OCI-LY1 (cell line): ENCODE measurements around the gene ZNF148.

Experiments used
- H2AFZ ChIP-seq: fragments of 200-600 bp; sonication (generic), shearing (Covaris generic); 2 replicates; pipeline ENCODE4 v1.6.0; 2014; ENCODE audit warnings: antibody characterized with exemption, mild to moderate bottlenecking, low read length
- H3F3A ChIP-seq: fragments of 200-600 bp; sonication (generic), shearing (Covaris generic); 2 replicates; pipeline ENCODE4 v1.6.0; 2014; ENCODE audit warnings: mild to moderate bottlenecking, antibody characterized with exemption, low read length, moderate library complexity; ENCODE audit not compliant: insufficient read depth
- H3K27ac ChIP-seq: fragments of 200-600 bp; sonication (generic); 2 replicates; pipeline ENCODE4 v1.5.1; 2014; ENCODE audit warnings: low read length, mixed run types, mild to moderate bottlenecking, low read depth; ENCODE audit not compliant: poor library complexity, severe bottlenecking
- H3K27me3 ChIP-seq: fragments of 200-600 bp; sonication (generic); 2 replicates; pipeline ENCODE4 v1.6.0; 2014; ENCODE audit warnings: antibody characterized with exemption, mild to moderate bottlenecking, low read length, moderate library complexity; ENCODE audit not compliant: insufficient read depth
- H3K36me3 ChIP-seq: fragments of 200-600 bp; sonication (generic); 2 replicates; pipeline ENCODE4 v1.6.1; 2014; ENCODE audit warnings: mild to moderate bottlenecking, antibody characterized with exemption, low read length, moderate library complexity, mixed read lengths; ENCODE audit not compliant: insufficient read depth
- H3K4me1 ChIP-seq: fragments of 200-600 bp; sonication (generic); 2 replicates; pipeline ENCODE4 v1.5.1; 2014; ENCODE audit warnings: mild to moderate bottlenecking, low read length, moderate library complexity; ENCODE audit not compliant: insufficient read depth, severe bottlenecking
- H3K4me2 ChIP-seq: fragments of 200-600 bp; sonication (generic), shearing (Covaris generic); 2 replicates; pipeline ENCODE4 v1.6.1; 2014; ENCODE audit warnings: low read length
- H3K4me3 ChIP-seq: fragments of 200-600 bp; sonication (generic); 2 replicates; pipeline ENCODE4 v1.5.1; 2014; ENCODE audit warnings: low read length, low read depth, mild to moderate bottlenecking, mixed read lengths; ENCODE audit not compliant: poor library complexity, severe bottlenecking
- H3K79me2 ChIP-seq: fragments of 200-600 bp; shearing (Covaris generic); 2 replicates; pipeline ENCODE4 v1.6.1; 2016; ENCODE audit warnings: mixed run types, low read length, mixed read lengths; ENCODE audit not compliant: insufficient read depth
- H3K9ac ChIP-seq: fragments of 200-600 bp; sonication (generic), shearing (Covaris generic); 2 replicates; pipeline ENCODE4 v1.6.1; 2014; ENCODE audit warnings: mild to moderate bottlenecking, low read length, mixed read lengths
- H3K9me2 ChIP-seq: fragments of 200-600 bp; sonication (generic), shearing (Covaris generic); 2 replicates; pipeline ENCODE4 v1.6.1; 2014; ENCODE audit warnings: low read depth, mild to moderate bottlenecking, low read length, mixed read lengths
- H3K9me3 ChIP-seq: fragments of 200-600 bp; shearing (Covaris generic); 2 replicates; pipeline ENCODE4 v1.6.1; 2014; ENCODE audit warnings: low read length, mixed read lengths
- H4K20me1 ChIP-seq: fragments of 200-600 bp; sonication (generic), shearing (Covaris generic); 2 replicates; pipeline ENCODE4 v1.6.0; 2016; ENCODE audit warnings: mild to moderate bottlenecking, low read length; ENCODE audit not compliant: insufficient read depth
- CTCF ChIP-seq: fragments of 200-600 bp; sonication (generic), shearing (Covaris generic); IDR thresholded peaks from 2 replicates; pipeline ENCODE4 v1.5.1; 2017; ENCODE audit warnings: mild to moderate bottlenecking, antibody characterized with exemption, low read length, moderate library complexity, mixed read lengths
- EZH2 ChIP-seq: fragments of 200-600 bp; sonication (generic), shearing (Covaris generic); IDR thresholded peaks from 2 replicates; pipeline ENCODE4 v1.8.0; 2017; ENCODE audit warnings: borderline replicate concordance, mixed run types, mild to moderate bottlenecking, antibody characterized with exemption, low read length, moderate library complexity, mixed read lengths

The ZNF148 gene

DNA sequence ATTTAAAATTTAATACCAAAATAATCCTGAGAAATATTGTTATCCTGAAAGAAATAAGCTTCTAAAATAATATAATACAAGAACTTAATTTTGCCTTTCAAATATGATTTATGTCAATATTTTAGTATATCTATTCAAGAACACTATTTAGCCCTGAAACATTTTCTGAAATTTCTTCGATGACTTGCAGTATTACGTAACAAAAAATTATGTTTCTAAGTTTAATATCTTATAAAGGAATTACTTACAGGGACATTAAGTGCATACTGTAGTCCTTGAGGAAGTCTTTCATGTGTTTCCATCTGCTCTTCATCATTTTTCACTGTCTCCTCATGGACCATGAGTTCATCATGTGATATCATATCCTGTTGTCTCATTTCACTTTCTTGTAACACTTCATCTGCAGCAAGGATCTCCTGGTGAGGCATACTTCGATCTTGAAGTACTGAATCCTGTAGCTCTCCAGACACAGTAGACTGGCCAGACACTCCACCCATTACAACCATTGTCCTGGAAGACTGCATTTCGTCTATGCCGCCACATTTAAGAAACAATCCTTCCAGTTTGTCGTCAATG lies 62.0 kb downstream of the ZNF148 start:
- H3K4me1 ChIP-seq: no peaks in the 10 kb centered on the region
- H3K9ac ChIP-seq: no peak overlapping the region
- H3K9me3 ChIP-seq: peaks cover 24% of the 10 kb centered on the region
- H3K36me3 ChIP-seq: peaks cover 85% of the 10 kb centered on the region
- no peaks in the 10 kb centered on the region for H3K9me2 ChIP-seq
- H3K27me3 ChIP-seq: no peaks in the 10 kb centered on the region
- TF ChIP-seq EZH2 (no peak), CTCF (no peak)
- H3K4me2 ChIP-seq: no peak overlapping the region
- no peaks in the 10 kb centered on the region for H3F3A ChIP-seq
- no peaks in the 10 kb centered on the region for H4K20me1 ChIP-seq
- H2AFZ ChIP-seq: no peak overlapping the region
- H3K4me3 ChIP-seq: no peak overlapping the region
- peaks cover 4% of the 10 kb centered on the region; the same call in 1 of the 2 replicates for H3K79me2 ChIP-seq
- H3K27ac ChIP-seq: no peak overlapping the region

- H3K4me2 ChIP-seq: no peak overlapping the region
- peaks cover 12% of the 10 kb centered on the region; the same call in 1 of the 2 replicates for H3K79me2 ChIP-seq
- H3K27ac ChIP-seq: no peak overlapping the region
- H3K9me3 ChIP-seq: peaks cover 22% of the 10 kb centered on the region
- no peaks in the 10 kb centered on the region for H3K4me1 ChIP-seq
- H4K20me1 ChIP-seq: no peaks in the 10 kb centered on the region
- no peaks in the 10 kb centered on the region for H3K9me2 ChIP-seq
- no peak overlapping the region for H2AFZ ChIP-seq
- no peaks in the 10 kb centered on the region for H3F3A ChIP-seq
- TF ChIP-seq CTCF (no peak), EZH2 (no peak)
- no peaks in the 10 kb centered on the region for H3K27me3 ChIP-seq
- no peak overlapping the region for H3K9ac ChIP-seq
- peaks cover 74% of the 10 kb centered on the region for H3K36me3 ChIP-seq
- no peak overlapping the region for H3K4me3 ChIP-seq
These were observed 64.5 kb downstream of the ZNF148 start for GRCh38 chr3:125310623-125311081.

DNA sequence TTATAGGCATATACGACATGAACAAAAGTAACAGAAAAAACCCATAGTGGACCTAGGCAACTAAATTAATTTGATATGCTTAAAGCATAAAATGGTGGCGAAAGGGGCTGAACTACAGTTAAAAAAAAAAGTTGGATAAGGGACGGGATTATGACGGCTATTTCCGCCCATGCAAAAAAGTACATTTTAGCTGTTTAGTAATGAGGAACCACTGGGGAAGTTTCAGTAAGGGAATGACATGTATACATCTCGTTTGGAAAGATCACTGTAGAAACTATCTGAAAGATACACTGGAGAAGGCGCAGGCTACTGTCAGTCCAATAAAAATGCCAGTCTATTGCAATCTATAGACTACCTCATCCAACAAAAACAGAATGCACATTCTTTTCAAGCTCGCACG lies 65.6 kb downstream of the ZNF148 start:
- Histone ChIP-seq H3F3A (no peaks in the 10 kb centered on the region), H4K20me1 (no peaks in the 10 kb centered on the region), H2AFZ (no peak overlapping the region), H3K4me3 (no peak overlapping the region), H3K4me1 (no peaks in the 10 kb centered on the region), H3K36me3 (peaks cover 72% of the 10 kb centered on the region), H3K27ac (no peak overlapping the region), H3K9me2 (no peaks in the 10 kb centered on the region), H3K27me3 (no peaks in the 10 kb centered on the region), H3K79me2 (peaks cover 19% of the 10 kb centered on the region; the same call in 1 of the 2 replicates), H3K9me3 (peaks cover 22% of the 10 kb centered on the region), H3K9ac (no peak overlapping the region), H3K4me2 (no peak overlapping the region)
- no peak for TF ChIP-seq EZH2
- no peak for TF ChIP-seq CTCF
